ENCODE results near the gene SLC43A1. TPM values are rescaled to one million over a fixed set of nuclear protein-coding genes. Genes with fewer than 3 reads are reported as not detected.

Gene SLC43A1
- total and polyA plus RNA-seq, 8 donors: 11.7 to 25.3 (median 18.0) TPM

DNA sequence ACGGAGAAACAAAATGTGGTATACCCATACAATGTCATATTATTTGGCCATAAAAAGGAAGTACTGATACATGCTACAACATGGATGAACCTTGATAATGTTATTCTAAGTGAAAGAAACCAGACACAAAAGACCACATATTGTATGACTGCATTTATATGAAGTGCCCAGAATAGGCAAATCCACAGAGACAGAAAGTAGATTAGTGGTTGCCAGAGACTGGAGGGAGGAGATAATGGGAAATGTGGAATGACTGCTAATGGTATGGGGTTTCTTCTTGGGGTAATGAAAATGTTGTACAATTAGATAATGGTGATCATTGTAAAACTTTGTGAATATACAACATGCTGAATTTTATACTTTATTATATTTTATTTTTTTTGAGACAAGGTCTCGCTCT is 5.6 kb upstream of the SLC43A1 start:
- TF ChIP-seq, protein P1, sequence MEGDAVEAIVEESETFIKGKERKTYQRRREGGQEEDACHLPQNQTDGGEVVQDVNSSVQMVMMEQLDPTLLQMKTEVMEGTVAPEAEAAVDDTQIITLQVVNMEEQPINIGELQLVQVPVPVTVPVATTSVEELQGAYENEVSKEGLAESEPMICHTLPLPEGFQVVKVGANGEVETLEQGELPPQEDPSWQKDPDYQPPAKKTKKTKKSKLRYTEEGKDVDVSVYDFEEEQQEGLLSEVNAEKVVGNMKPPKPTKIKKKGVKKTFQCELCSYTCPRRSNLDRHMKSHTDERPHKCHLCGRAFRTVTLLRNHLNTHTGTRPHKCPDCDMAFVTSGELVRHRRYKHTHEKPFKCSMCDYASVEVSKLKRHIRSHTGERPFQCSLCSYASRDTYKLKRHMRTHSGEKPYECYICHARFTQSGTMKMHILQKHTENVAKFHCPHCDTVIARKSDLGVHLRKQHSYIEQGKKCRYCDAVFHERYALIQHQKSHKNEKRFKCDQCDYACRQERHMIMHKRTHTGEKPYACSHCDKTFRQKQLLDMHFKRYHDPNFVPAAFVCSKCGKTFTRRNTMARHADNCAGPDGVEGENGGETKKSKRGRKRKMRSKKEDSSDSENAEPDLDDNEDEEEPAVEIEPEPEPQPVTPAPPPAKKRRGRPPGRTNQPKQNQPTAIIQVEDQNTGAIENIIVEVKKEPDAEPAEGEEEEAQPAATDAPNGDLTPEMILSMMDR (IDR thresholded peaks at IDR 0.05): no peak
- H3K27ac ChIP-seq: no peak overlapping the region
- ATAC-seq (no peak), DNase-seq (no peak)
- no peaks in the 10 kb centered on the region for H3K27me3 ChIP-seq
- intact Hi-C loops (cut with DNase I): no loop called here
- peaks cover 0 to 3% of the 10 kb centered on the region in 2 donors for H3K4me1 ChIP-seq
- no peaks in the 10 kb centered on the region for H3K36me3 ChIP-seq
- no peak overlapping the region for H3K4me3 ChIP-seq
- no peaks in the 10 kb centered on the region for H3K9me3 ChIP-seq

DNA sequence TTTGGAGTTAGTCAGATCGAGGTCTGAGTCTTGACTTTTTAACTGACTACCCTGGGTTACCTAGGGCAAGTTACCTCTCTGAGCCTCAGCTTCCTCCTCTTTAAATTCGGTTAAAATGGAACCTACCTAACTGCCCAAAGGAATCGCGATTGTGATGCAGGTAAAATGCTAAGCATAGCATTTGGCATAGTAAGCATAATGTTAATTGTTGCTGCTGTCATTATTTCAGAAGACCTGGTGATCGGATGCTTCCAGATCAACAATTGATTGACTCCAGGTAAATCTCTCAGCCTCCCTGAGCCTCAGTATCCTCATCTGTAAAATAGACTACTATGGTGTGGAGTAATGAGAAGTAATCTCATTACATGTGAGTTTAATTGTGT is 550 bp upstream of the SLC43A1 start:
- TF ChIP-seq, protein P1 (IDR thresholded peaks at IDR 0.05): no peak
- Histone ChIP-seq H3K27ac (peak overlapping the region; percentile 46 to 55), H3K9me3 (no peaks in the 10 kb centered on the region), H3K4me3 (peak overlapping the region; percentile 83 to 92), H3K4me1 (peaks cover 0 to 28% of the 10 kb centered on the region in 2 donors), H3K36me3 (no peaks in the 10 kb centered on the region), H3K27me3 (no peaks in the 10 kb centered on the region)
- ATAC-seq: no peak
- DNase-seq: no peak
- intact Hi-C loops (cut with DNase I): no loop called here

DNA sequence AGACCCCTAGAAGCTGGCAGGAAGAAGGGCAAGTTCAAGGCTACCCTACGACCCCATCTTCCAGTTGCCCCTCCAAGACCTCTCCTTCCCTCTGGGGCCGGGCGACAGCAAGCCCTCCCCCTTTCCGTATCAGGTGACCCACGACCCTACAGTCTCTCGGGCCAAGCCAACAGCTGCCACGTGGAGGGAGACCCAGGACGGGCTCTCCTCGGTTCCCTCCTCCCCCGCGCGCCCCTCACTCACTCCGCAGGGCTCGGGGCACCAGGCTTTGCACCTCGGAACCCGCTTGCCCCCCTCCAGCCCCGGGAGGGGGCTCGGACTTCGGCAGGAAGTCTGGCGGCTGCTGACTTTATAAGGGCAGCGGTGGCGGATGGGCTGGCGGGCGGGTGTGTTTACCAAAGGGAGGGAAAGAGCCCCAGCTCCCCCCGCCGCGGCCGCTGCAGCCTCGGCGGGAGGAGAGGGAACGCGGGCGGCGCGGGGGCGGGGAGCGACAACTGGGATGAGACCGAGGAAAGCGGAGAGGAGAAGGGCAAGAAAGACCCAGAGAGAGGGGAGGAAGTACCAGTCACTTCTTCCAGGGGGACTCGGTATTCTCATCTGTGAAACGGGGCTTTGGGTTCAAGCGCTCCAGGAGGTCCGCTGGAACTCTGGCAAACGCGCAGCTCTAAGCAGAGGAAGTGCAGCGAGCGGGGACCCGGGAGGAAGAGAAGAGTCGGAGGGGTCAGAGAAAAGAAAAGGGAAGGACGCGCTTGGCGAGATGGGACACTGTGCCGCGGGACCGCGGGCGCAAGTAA is 767 bp downstream of the SLC43A1 start:
- intact Hi-C loops (cut with DNase I): no loop called here
- TF ChIP-seq, protein P1 (IDR thresholded peaks at IDR 0.05): no peak
- DNase-seq: peak; percentile 30 to 90 (median 57)

DNA sequence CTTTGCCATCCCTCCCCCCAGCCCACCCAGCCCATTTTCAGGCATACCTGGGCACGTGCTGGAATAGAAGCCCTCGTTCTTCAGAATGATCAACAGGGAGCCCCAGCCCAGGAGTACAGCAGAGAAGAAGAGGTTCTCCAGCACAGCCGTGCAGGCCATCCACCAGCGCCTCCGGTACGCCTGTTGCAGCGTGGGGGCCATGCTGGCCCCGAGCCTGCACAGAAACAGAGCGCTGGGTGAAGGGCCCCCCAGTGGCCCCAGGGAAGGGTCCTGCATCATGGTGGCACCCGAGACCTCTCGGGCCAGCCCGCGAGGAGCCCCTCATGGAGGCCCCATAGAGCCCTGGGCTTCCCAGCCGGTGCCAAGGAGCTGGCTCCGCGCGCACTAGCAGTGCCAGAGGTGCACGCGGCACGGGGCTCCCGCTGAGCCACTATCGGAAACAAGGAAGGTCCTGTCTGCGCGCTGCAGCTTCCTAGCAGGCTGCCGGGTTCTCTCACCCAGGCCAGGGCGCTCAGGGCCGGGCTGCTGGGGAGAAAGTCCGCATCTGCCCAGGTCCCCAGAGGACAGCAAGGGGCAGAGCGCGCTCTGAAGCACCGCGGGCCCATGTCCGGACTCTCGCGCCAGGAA is 1.5 kb downstream of the SLC43A1 start:
- Histone ChIP-seq H3K9me3 (no peaks in the 10 kb centered on the region), H3K36me3 (no peaks in the 10 kb centered on the region), H3K4me1 (peaks cover 0 to 28% of the 10 kb centered on the region in 2 donors), H3K4me3 (peak overlapping the region; percentile 83 to 92), H3K27ac (peak overlapping the region in 1 of 2 donors; percentile 51), H3K27me3 (no peaks in the 10 kb centered on the region)
- peak in 3 of 4 donors; percentile 19 to 89 (median 54) for DNase-seq
- TF ChIP-seq, protein P1 (IDR thresholded peaks at IDR 0.05): no peak
- ATAC-seq: peak; percentile 74
- intact Hi-C loops (cut with DNase I): no loop called here

More for the DNA sequence above, 767 bp downstream of the SLC43A1 start:
- peak; percentile 87 for ATAC-seq
- Histone ChIP-seq H3K27me3 (no peaks in the 10 kb centered on the region), H3K4me1 (peaks cover 0 to 28% of the 10 kb centered on the region in 2 donors), H3K4me3 (peak overlapping the region; percentile 83 to 92), H3K9me3 (no peaks in the 10 kb centered on the region), H3K27ac (peak overlapping the region; percentile 46 to 55), H3K36me3 (no peaks in the 10 kb centered on the region)

DNA sequence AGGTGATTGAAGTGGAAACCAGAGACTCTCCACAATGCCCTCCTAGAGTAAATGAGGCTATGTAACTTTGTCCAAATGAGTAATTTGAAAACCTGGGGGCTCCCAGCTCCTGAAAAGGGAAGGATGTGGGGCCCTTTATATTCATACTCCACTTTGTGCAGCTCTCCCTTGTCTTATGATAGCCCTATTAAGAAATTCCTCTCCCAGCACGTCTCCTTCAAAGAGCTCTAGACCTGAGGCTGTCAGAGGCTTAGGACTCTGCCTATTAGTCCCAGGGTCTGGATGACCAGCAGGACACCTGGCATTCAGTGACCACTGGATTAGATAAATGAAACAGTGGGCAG is 2.1 kb downstream of the SLC43A1 start:
- peaks cover 0 to 28% of the 10 kb centered on the region in 2 donors for H3K4me1 ChIP-seq
- no peaks in the 10 kb centered on the region for H3K36me3 ChIP-seq
- TF ChIP-seq, protein P1 (IDR thresholded peaks at IDR 0.05): no peak
- no peak for ATAC-seq
- H3K27ac ChIP-seq: no peak overlapping the region
- H3K4me3 ChIP-seq: peak overlapping the region in 1 of 2 donors; percentile 83
- no peak for DNase-seq
- intact Hi-C loops (cut with DNase I): no loop called here
- no peaks in the 10 kb centered on the region for H3K9me3 ChIP-seq
- H3K27me3 ChIP-seq: no peaks in the 10 kb centered on the region

Measured in left lung (tissue), 10 donors.